IPS-15b (cell line): ENCODE measurements around the gene IL32.
A peak's percentile ranks its signal among the peaks of the same experiment; 100 is the strongest.

ENCODE experiments used
- H3K27me3 ChIP-seq: one replicate; pipeline ENCODE4 v1.6.1; 2013; ENCODE audit warnings: low read length; ENCODE audit not compliant: control insufficient read depth, insufficient read depth
- H3K36me3 ChIP-seq: one replicate; pipeline ENCODE4 v1.6.1; 2013; ENCODE audit warnings: low read length; ENCODE audit not compliant: control insufficient read depth, insufficient read depth
- H3K4me1 ChIP-seq: one replicate; pipeline ENCODE4 v1.6.1; 2013; ENCODE audit warnings: mild to moderate bottlenecking, low read length; ENCODE audit not compliant: control insufficient read depth, insufficient read depth
- H3K4me3 ChIP-seq: one replicate; pipeline ENCODE4 v1.5.1; 2013; ENCODE audit warnings: low read depth, low read length
- H3K9ac ChIP-seq: one replicate; pipeline ENCODE4 v1.6.1; 2013; ENCODE audit warnings: low read depth, mild to moderate bottlenecking, low read length
- H3K9me3 ChIP-seq: one replicate; pipeline ENCODE4 v1.6.1; 2013; ENCODE audit warnings: mild to moderate bottlenecking, low read length; ENCODE audit not compliant: control insufficient read depth, insufficient read depth

The IL32 gene

DNA sequence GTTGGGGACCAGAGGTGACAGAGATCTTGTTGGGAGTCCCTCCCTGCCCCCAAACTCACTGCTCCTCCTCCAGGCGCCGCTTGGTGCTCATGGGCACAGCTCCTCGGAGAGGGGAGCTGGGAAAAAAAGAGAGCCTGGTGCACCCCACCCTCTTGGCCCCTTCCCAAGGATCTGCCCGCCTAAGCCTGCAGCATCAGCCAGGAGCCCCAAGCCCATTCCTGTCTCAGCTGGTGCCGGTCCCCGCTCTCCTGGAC lies 42.1 kb upstream of the IL32 start:
- H3K9ac ChIP-seq: peak overlapping the region; percentile 87
- H3K36me3 ChIP-seq: peaks cover 25% of the 10 kb centered on the region
- no peaks in the 10 kb centered on the region for H3K27me3 ChIP-seq
- H3K9me3 ChIP-seq: no peaks in the 10 kb centered on the region
- peak overlapping the region; percentile 95 for H3K4me3 ChIP-seq
- H3K4me1 ChIP-seq: peaks cover 6% of the 10 kb centered on the region

GRCh38 chr16:3023669-3024478 lies 41.6 kb upstream of the IL32 start, which contains the start of the genes HCFC1R1 and THOC6:
Gene HCFC1R1 (minus strand): TSS chr16:3023942. CDS start chr16:3023941, 1 bp downstream.
Gene THOC6 (plus strand): TSS chr16:3024035. CDS start chr16:3024327, 292 bp downstream.
- H3K4me3 ChIP-seq: peak within 1 kb of the TSS; percentile 95
- H3K27me3 ChIP-seq: peaks cover 2% of the 10 kb centered on the region
- peaks cover 8% of the 10 kb centered on the region for H3K4me1 ChIP-seq

GRCh38 chr16:3025032-3026002 lies 40.1 kb upstream of the IL32 start:
- H3K9ac ChIP-seq: no peak overlapping the region
- no peaks in the 10 kb centered on the region for H3K9me3 ChIP-seq
- peaks cover 29% of the 10 kb centered on the region for H3K36me3 ChIP-seq
- H3K4me1 ChIP-seq: peaks cover 8% of the 10 kb centered on the region
- peaks cover 15% of the 10 kb centered on the region for H3K27me3 ChIP-seq
- H3K4me3 ChIP-seq: no peak overlapping the region

More at GRCh38 chr16:3023669-3024478, 41.6 kb upstream of the IL32 start, which contains the start of the genes HCFC1R1 and THOC6:
- no peaks in the 10 kb centered on the region for H3K9me3 ChIP-seq
- H3K9ac ChIP-seq: peak within 1 kb of the TSS; percentile 87
- H3K36me3 ChIP-seq: peaks cover 25% of the 10 kb centered on the region

DNA sequence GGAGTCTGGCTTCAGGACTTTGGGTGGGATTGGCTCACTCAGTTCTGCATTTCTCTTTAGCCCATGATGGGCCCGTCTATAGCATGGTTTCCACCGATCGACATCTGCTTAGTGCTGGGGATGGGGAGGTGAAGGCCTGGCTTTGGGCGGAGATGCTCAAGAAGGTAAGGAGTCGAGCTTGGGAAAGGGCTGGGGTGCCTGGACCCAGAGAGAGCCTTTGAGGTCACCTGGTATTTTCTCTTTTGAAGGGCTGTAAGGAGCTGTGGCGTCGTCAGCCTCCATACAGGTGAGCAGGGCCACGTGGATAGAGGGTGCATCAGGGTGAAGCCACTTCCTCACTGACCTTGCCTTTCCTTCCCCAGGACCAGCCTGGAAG lies 39.4 kb upstream of the IL32 start:
- peaks cover 8% of the 10 kb centered on the region for H3K4me1 ChIP-seq
- no peak overlapping the region for H3K9ac ChIP-seq
- H3K9me3 ChIP-seq: no peaks in the 10 kb centered on the region
- H3K36me3 ChIP-seq: peaks cover 32% of the 10 kb centered on the region
- peaks cover 16% of the 10 kb centered on the region for H3K27me3 ChIP-seq
- no peak overlapping the region for H3K4me3 ChIP-seq

- H3K36me3 ChIP-seq: peaks cover 27% of the 10 kb centered on the region
- H3K4me3 ChIP-seq: no peak overlapping the region
- no peak overlapping the region for H3K9ac ChIP-seq
- peaks cover 16% of the 10 kb centered on the region for H3K27me3 ChIP-seq
- H3K9me3 ChIP-seq: no peaks in the 10 kb centered on the region
- peaks cover 8% of the 10 kb centered on the region for H3K4me1 ChIP-seq
Measured at GRCh38 chr16:3026609-3027488, 38.6 kb upstream of the IL32 start.

GRCh38 chr16:3027489-3027795 lies 38.0 kb upstream of the IL32 start:
- no peaks in the 10 kb centered on the region for H3K9me3 ChIP-seq
- no peak overlapping the region for H3K4me3 ChIP-seq
- H3K9ac ChIP-seq: no peak overlapping the region
- H3K27me3 ChIP-seq: peaks cover 16% of the 10 kb centered on the region
- peaks cover 25% of the 10 kb centered on the region for H3K36me3 ChIP-seq
- H3K4me1 ChIP-seq: peaks cover 7% of the 10 kb centered on the region

GRCh38 chr16:3027983-3028715 lies 37.3 kb upstream of the IL32 start:
- H3K36me3 ChIP-seq: peaks cover 25% of the 10 kb centered on the region
- H3K9me3 ChIP-seq: no peaks in the 10 kb centered on the region
- H3K9ac ChIP-seq: no peak overlapping the region
- peak overlapping the region; percentile 22 for H3K4me3 ChIP-seq
- H3K4me1 ChIP-seq: peaks cover 2% of the 10 kb centered on the region
- peaks cover 16% of the 10 kb centered on the region for H3K27me3 ChIP-seq

- Histone ChIP-seq H3K9ac (no peak overlapping the region), H3K9me3 (no peaks in the 10 kb centered on the region), H3K27me3 (peaks cover 16% of the 10 kb centered on the region), H3K4me1 (peaks cover 2% of the 10 kb centered on the region), H3K4me3 (peak overlapping the region; percentile 18), H3K36me3 (peaks cover 25% of the 10 kb centered on the region)
Measured at GRCh38 chr16:3028716-3029319, 36.6 kb upstream of the IL32 start.

- no peak overlapping the region for H3K9ac ChIP-seq
- no peaks in the 10 kb centered on the region for H3K9me3 ChIP-seq
- peaks cover 25% of the 10 kb centered on the region for H3K36me3 ChIP-seq
- peak overlapping the region; percentile 11 for H3K4me3 ChIP-seq
- H3K4me1 ChIP-seq: peaks cover 2% of the 10 kb centered on the region
- peaks cover 16% of the 10 kb centered on the region for H3K27me3 ChIP-seq
Measured at GRCh38 chr16:3029491-3030221, 35.8 kb upstream of the IL32 start.
